ENCODE measurements around the gene GNG12.

GRCh38 chr1:67732750-67733151 lies 100.5 kb downstream of the GNG12 start:
- TF ChIP-seq CTCF (IDR thresholded peaks at IDR 0.05; ENCODE audit: insufficient read depth, low read length, poor library complexity, severe bottlenecking): no peak
- no peak for TF ChIP-seq EZH2phosphoT487 (conservative IDR thresholded peaks at IDR 0.05; ENCODE audit: low read length)

All from SU-DHL-6 (cell line).